Stimulated activated naive B cell treated with anti-CD40 and anti-IgM and Interleukin-4, amounts not matched to agents 10 μg/mL and 1 μg/mL and 100 μg/mL, for 72 hours (primary cell): ENCODE data around the gene SLC4A1.

Source experiments
- ATAC-seq, 2 donors: fragments of 150-1000 bp; cut with Tn5 transposase; replicated peaks; 2 replicates each; pipeline ENCODE4 v1.10.0; 2021; ENCODE audit warnings: moderate library complexity in 1 of 2
- DNase-seq: peaks from one replicate; pipeline ENCODE4 v3.0.0; 2021
- H3K27ac Mint-ChIP-seq: one replicate; pipeline ENCODE4 v1.8.0; 2022; ENCODE audit warnings: mild to moderate bottlenecking, mixed read lengths
- H3K27me3 Mint-ChIP-seq, 2 donors: one replicate each; pipeline ENCODE4 v1.8.0; 2022; ENCODE audit warnings: mixed read lengths in 2 of 2
- H3K36me3 Mint-ChIP-seq, 2 donors: one replicate each; pipeline ENCODE4 v1.8.0; 2022; ENCODE audit warnings: mixed read lengths in 2 of 2, mild to moderate bottlenecking in 1 of 2
- H3K4me1 Mint-ChIP-seq, 2 donors: one replicate each; pipeline ENCODE4 v1.8.0; 2022; ENCODE audit warnings: mixed read lengths in 2 of 2, mild to moderate bottlenecking in 1 of 2
- H3K4me3 Mint-ChIP-seq, 2 donors: one replicate each; pipeline ENCODE4 v1.8.0; 2022; ENCODE audit warnings: mild to moderate bottlenecking in 2 of 2, mixed read lengths in 2 of 2, moderate library complexity in 1 of 2
- H3K9me3 Mint-ChIP-seq, 2 donors: one replicate each; pipeline ENCODE4 v1.8.0; 2022; ENCODE audit warnings: mixed read lengths in 2 of 2, mild to moderate bottlenecking in 1 of 2

Gene SLC4A1

GRCh38 chr17:44267818-44268490, at the start of gene SLC4A1:
SLC4A1 (minus strand) TSS chr17:44268135; CDS start chr17:44262866, 5,269 bp downstream.
- Mint-ChIP-seq H3K4me1 (peaks cover 0 to 3% of the 10 kb centered on the region in 2 donors), H3K27ac (no peak within 1 kb of the TSS), H3K9me3 (no peaks in the 10 kb centered on the region), H3K27me3 (peaks cover 26% of the 10 kb centered on the region in 2 donors), H3K36me3 (no peaks in the 10 kb centered on the region), H3K4me3 (no peak within 1 kb of the TSS)
- no peak for DNase-seq
- ATAC-seq = no peak

- H3K4me3 Mint-ChIP-seq = no peak overlapping the region
- DNase-seq (no peak), ATAC-seq (no peak)
- H3K36me3 Mint-ChIP-seq = peaks cover 38 to 40% of the 10 kb centered on the region in 2 donors
- no peak overlapping the region for H3K27ac Mint-ChIP-seq
- peaks cover 21 to 24% of the 10 kb centered on the region in 2 donors for H3K4me1 Mint-ChIP-seq
- H3K9me3 Mint-ChIP-seq = peaks cover 3% of the 10 kb centered on the region in 2 donors
- H3K27me3 Mint-ChIP-seq = peaks cover 47 to 57% of the 10 kb centered on the region in 2 donors
Observed at GRCh38 chr17:44317545-44317944, 49.6 kb upstream of the SLC4A1 start.

- H3K27ac Mint-ChIP-seq = peak overlapping the region; percentile 52
- peaks cover 26 to 27% of the 10 kb centered on the region in 2 donors for H3K36me3 Mint-ChIP-seq
- peak overlapping the region; percentile 72 to 79 for H3K4me3 Mint-ChIP-seq
- H3K4me1 Mint-ChIP-seq = peaks cover 13 to 16% of the 10 kb centered on the region in 2 donors
- ATAC-seq (peak in 1 of 2 donors; percentile 8), DNase-seq (no peak)
- peaks cover 54 to 64% of the 10 kb centered on the region in 2 donors for H3K27me3 Mint-ChIP-seq
- H3K9me3 Mint-ChIP-seq = peaks cover 3% of the 10 kb centered on the region in 2 donors
Observed at GRCh38 chr17:44315760-44316731, 48.1 kb upstream of the SLC4A1 start.

DNA sequence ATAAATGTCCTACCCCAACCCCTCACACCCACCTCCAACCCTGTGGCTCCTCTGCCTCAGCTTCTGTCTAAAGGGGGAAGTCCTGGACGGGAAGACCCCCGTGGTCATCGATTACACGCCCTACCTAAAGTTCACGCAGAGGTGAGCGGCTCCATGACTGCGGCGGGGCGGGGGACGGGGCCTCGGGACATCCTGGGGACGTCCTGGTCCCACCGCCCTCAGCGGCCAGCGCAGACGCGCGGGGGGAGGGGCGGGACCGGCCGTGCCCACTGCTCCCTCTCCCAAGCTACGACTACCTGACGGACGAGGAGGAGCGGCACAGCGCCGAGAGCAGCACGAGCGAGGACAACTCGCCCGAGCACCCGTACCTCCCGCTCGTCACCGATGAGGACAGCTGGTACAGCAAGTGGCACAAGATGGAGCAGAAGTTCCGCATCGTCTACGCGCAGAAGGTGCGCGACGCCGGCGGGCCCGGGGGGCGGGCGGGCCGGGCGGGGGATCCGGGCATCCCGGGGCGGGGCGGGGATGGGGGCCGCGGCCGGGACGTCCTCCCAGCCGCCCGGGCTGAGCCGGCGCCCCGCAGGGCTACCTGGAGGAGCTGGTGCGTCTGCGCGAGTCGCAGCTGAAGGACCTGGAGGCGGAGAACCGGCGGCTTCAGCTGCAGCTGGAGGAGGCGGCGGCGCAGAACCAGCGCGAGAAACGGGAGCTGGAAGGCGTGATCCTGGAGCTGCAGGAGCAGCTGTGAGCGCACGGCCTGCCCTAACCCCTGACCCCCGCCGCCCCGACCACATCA, 47.1 kb upstream of the SLC4A1 start:
- peak overlapping the region; percentile 52 for H3K27ac Mint-ChIP-seq
- peaks cover 3% of the 10 kb centered on the region in 2 donors for H3K9me3 Mint-ChIP-seq
- peaks cover 58 to 64% of the 10 kb centered on the region in 2 donors for H3K27me3 Mint-ChIP-seq
- peaks cover 17 to 18% of the 10 kb centered on the region in 2 donors for H3K4me1 Mint-ChIP-seq
- DNase-seq = no peak
- ATAC-seq = peak; percentile 73 to 76
- H3K4me3 Mint-ChIP-seq = peak overlapping the region; percentile 72 to 79
- H3K36me3 Mint-ChIP-seq = peaks cover 21 to 24% of the 10 kb centered on the region in 2 donors

DNA sequence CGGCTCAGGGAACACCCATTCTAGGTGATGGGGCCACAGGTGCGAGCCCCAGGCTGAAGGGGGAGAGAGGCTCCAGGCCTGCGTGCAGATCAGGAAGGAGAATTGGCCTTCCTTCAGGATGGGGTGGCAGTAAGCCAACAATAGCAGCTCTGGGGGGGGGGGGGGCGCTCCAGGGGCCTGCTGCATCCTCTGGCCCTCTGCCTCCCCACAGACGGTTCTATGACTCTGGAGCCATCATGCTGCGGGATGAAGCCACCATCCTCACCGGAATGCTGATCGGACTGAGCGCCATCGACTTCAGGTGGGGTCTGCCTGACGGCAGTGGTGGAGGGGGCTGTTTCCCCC, 46.6 kb upstream of the SLC4A1 start:
- ATAC-seq (no peak), DNase-seq (no peak)
- Mint-ChIP-seq H3K36me3 (peaks cover 21% of the 10 kb centered on the region in 2 donors), H3K4me1 (peaks cover 21 to 22% of the 10 kb centered on the region in 2 donors), H3K9me3 (peaks cover 3% of the 10 kb centered on the region in 2 donors), H3K27me3 (peaks cover 63 to 70% of the 10 kb centered on the region in 2 donors), H3K4me3 (peak overlapping the region; percentile 66 to 72), H3K27ac (no peak overlapping the region)

DNA sequence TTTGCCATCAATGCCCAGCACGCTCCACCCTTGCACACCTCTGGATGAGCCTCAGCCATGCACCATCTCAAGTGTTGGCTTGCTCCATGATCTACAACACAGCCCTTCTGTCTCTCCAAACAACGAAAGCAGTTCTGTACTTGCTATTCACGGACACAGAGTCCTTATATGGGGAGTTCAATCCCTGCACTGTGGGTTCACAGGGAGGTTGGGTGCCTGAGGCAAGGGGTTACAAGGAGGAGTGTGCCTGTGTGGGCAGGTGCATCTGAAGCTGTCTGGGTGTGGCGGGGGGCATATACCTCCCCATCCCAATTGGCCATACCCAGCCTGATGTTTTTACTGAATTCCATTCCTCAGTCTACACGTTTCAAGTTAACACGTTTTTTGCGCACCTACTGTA, 46.1 kb upstream of the SLC4A1 start:
- Mint-ChIP-seq H3K4me3 (peak overlapping the region; percentile 7 to 55), H3K4me1 (peaks cover 18 to 27% of the 10 kb centered on the region in 2 donors), H3K36me3 (peaks cover 16% of the 10 kb centered on the region in 2 donors), H3K27ac (no peak overlapping the region), H3K9me3 (peaks cover 3% of the 10 kb centered on the region in 2 donors), H3K27me3 (peaks cover 66 to 75% of the 10 kb centered on the region in 2 donors)
- ATAC-seq = no peak
- DNase-seq = no peak

DNA sequence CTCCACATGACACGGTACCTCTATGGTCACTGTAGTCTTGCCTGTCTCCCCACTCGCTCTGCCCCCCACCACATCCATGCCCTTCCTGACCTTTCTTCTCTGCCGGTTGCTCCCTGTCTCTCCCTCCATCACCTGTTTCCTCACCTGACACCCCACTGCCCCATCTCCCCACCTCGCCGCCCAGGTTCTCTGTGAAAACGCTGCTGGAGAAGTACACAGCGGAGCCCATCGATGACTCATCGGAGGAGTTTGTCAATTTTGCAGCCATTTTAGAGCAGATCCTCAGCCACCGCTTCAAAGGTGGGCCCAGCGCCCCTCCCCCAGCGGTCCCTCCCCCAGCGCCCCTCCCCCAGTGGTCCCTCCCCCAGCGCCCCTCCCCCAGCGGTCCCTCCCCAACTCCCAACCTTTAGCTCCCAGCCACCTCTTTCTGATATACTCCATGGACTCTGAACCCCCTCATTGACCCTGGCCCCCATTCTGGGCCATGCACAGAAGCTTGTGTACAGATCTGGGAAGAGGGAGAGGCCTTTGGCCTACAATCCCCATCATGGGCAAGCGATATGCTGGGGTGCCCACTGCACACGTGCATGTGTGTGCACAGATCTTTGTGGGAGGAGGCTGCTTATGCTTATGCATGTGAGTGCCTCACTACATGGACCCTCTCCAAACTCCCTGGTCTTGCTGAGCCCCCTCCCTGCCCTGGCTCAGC, 44.6 kb upstream of the SLC4A1 start:
- no peak for ATAC-seq
- Mint-ChIP-seq H3K9me3 (peaks cover 2 to 3% of the 10 kb centered on the region in 2 donors), H3K27ac (no peak overlapping the region), H3K27me3 (peaks cover 65 to 71% of the 10 kb centered on the region in 2 donors), H3K4me3 (no peak overlapping the region), H3K36me3 (peaks cover 3 to 5% of the 10 kb centered on the region in 2 donors), H3K4me1 (peaks cover 20 to 40% of the 10 kb centered on the region in 2 donors)
- DNase-seq = no peak

- Mint-ChIP-seq H3K36me3 (peaks cover 0 to 2% of the 10 kb centered on the region in 2 donors), H3K27ac (no peak overlapping the region), H3K4me3 (no peak overlapping the region), H3K27me3 (peaks cover 69 to 71% of the 10 kb centered on the region in 2 donors), H3K4me1 (peaks cover 22 to 49% of the 10 kb centered on the region in 2 donors), H3K9me3 (no peaks in the 10 kb centered on the region)
- DNase-seq (no peak), ATAC-seq (no peak)
Observed at GRCh38 chr17:44311562-44312181, 43.7 kb upstream of the SLC4A1 start.

DNA sequence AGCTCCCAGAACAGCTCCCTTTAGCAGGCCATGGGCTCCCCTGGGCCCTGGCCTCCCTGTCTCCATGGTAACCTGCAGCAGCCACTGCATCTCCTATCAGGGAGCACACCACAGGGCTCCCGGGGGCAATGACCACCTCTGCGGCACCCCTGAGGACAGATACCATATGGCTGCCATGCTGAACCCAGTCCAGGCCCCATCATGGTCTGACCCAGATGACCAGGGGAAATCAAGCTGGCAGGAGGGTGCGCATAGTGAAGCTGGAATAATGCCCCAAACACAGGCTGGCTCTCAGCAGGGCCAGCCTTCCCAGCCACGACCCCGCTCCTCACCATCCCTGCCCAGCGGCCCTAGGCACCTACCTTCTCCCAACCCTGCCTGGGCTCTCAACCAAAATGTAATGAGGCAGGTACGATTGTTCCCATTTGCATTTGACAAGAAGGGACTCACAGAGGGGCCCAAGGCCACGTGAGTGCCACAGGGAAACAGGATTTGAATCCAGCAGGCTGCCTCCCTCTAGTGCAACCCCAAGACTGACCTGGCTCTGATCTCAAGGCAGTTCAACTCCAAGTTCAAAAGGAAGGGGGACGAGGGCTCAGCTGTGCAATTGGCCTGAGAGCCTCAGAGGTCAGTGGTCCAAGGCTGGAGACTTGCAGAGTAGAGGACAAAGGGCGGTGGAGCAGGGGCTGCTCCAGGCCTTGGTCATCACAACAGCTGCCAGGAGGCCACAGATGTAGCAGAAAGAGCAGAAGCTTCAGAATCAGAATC, 42.9 kb upstream of the SLC4A1 start:
- Mint-ChIP-seq H3K27ac (no peak overlapping the region), H3K4me1 (peaks cover 16 to 42% of the 10 kb centered on the region in 2 donors), H3K9me3 (no peaks in the 10 kb centered on the region), H3K27me3 (peaks cover 68 to 71% of the 10 kb centered on the region in 2 donors), H3K36me3 (peaks cover 0 to 2% of the 10 kb centered on the region in 2 donors), H3K4me3 (no peak overlapping the region)
- DNase-seq (no peak), ATAC-seq (no peak)

DNA sequence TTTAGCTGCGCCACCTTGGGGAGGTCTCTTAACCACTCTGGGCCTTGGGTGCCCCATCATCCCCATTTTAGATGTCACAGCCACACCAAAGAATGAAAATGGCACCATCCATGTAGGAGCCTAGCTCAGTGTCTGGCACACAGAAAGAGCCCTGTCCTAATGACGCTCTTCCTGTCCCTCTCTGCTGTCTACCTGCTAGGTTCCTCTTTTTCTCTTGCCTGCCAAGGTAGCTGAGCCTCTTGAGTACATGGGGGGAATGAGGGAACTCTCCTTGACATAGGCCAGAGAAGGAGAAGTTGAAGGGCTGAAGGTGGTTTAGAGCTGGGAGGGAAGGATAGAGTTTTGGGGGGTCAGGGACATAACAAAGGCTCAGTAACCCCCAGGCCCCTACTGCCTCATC, 42.3 kb upstream of the SLC4A1 start:
- Mint-ChIP-seq H3K4me3 (peak overlapping the region in 1 of 2 donors; percentile 48), H3K27ac (no peak overlapping the region), H3K9me3 (no peaks in the 10 kb centered on the region), H3K4me1 (peaks cover 13 to 37% of the 10 kb centered on the region in 2 donors), H3K27me3 (peaks cover 66 to 70% of the 10 kb centered on the region in 2 donors), H3K36me3 (peaks cover 0 to 2% of the 10 kb centered on the region in 2 donors)
- ATAC-seq = no peak
- no peak for DNase-seq

DNA sequence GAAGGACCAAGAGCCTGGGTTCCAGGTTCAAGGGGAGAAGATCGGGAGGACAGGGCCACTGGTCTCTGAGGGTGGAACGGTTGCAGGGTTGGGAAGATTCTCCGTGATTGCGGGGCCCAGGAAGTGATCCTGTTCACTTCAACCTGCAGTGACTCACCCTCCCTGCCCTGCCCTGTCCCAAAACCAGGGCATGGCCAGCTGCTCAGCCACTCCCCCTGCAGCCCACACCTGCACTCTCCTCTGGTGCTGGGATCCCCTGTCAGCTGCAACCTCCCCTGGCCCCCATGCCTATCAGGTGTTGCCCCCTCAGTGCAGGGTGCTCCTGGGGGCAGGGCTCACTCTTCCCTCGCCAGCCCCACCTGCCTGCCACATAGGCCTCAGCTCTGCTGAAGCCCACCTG, 41.5 kb upstream of the SLC4A1 start:
- H3K27me3 Mint-ChIP-seq = peaks cover 69 to 73% of the 10 kb centered on the region in 2 donors
- no peak overlapping the region for H3K27ac Mint-ChIP-seq
- H3K4me1 Mint-ChIP-seq = peaks cover 13 to 37% of the 10 kb centered on the region in 2 donors
- ATAC-seq (no peak), DNase-seq (no peak)
- H3K36me3 Mint-ChIP-seq = peaks cover 0 to 2% of the 10 kb centered on the region in 2 donors
- no peaks in the 10 kb centered on the region for H3K9me3 Mint-ChIP-seq
- peak overlapping the region; percentile 30 to 48 for H3K4me3 Mint-ChIP-seq

DNA sequence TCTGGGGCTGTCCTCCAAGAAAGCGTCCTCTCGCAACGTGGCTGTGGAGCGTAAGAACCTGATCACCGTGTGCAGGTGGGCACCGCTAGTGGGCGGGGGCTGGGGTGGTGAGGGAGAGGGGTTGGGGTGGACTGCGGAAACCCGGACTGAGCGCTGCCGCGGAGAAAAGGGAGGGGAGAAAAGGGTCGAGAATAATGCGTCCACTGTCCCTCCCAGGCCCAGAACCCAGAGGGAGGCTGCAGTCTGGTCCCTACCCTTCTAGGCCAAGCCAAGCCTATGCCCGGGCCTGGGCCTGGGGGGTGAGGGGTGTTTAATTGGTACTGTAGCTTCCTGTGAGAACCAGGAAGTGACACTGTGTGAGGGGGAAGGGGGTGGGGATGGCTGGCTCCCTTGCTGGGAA, 40.9 kb upstream of the SLC4A1 start:
- Mint-ChIP-seq H3K36me3 (peaks cover 0 to 2% of the 10 kb centered on the region in 2 donors), H3K9me3 (no peaks in the 10 kb centered on the region), H3K27me3 (peaks cover 66 to 71% of the 10 kb centered on the region in 2 donors), H3K4me3 (peak overlapping the region; percentile 6 to 31), H3K27ac (no peak overlapping the region), H3K4me1 (peaks cover 13 to 37% of the 10 kb centered on the region in 2 donors)
- peak in 1 of 2 donors; percentile 13 for ATAC-seq
- DNase-seq = no peak
